ENCODE data around the gene JPH3. TPM values are rescaled to one million over a fixed set of nuclear protein-coding genes. Genes with fewer than 3 reads are reported as not detected.

JPH3 gene
- total and polyA plus RNA-seq, 10 donors, result 0.03 TPM; not detected in 9

GRCh38 chr16:87626905-87627304, 24.6 kb downstream of the JPH3 start:
- intact Hi-C loops (cut with DNase I; ENCODE audit: low total_unique reads), result no loop called here
- 60 to 81% (median 72%) methylated on average over 5 to 6 of the region's 6 CpGs for WGBS, 5 donors

GRCh38 chr16:87627542-87628245, 25.4 kb downstream of the JPH3 start:
- Histone ChIP-seq H3K9me3 (peaks cover 0 to 14% (median 11%) of the 10 kb centered on the region in 8 donors), H3K4me3 (no peak overlapping the region), H3K36me3 (no peaks in the 10 kb centered on the region), H3K27ac (no peak overlapping the region), H3K4me1 (no peaks in the 10 kb centered on the region), H3K27me3 (replicated peaks in 1 of 7) (peaks cover 0 to 59% (median 0%) of the 10 kb centered on the region in 7 donors)
- intact Hi-C loops (cut with DNase I; ENCODE audit: low total_unique reads), result no loop called here
- WGBS, 5 donors, result 69 to 79% (median 74%) methylated on average over 9 to 14 of the region's 14 CpGs
- DNase-seq, result no peak
- TF ChIP-seq CTCF (IDR thresholded peaks at IDR 0.05 in 8 of 11, conservative IDR thresholded peaks at IDR 0.05 in 3 of 11) (no peak), POLR2AphosphoS5 (IDR thresholded peaks at IDR 0.05) (no peak), POLR2A (IDR thresholded peaks at IDR 0.05) (no peak)

More at GRCh38 chr16:87626905-87627304, 24.6 kb downstream of the JPH3 start:
- H3K27ac ChIP-seq, result no peak overlapping the region
- H3K27me3 ChIP-seq (replicated peaks in 1 of 7), result peaks cover 0 to 58% (median 0%) of the 10 kb centered on the region in 7 donors
- TF ChIP-seq POLR2AphosphoS5 (IDR thresholded peaks at IDR 0.05) (no peak), POLR2A (IDR thresholded peaks at IDR 0.05) (no peak), CTCF (IDR thresholded peaks at IDR 0.05 in 8 of 11, conservative IDR thresholded peaks at IDR 0.05 in 3 of 11) (no peak)
- no peaks in the 10 kb centered on the region for H3K36me3 ChIP-seq
- H3K4me3 ChIP-seq, result no peak overlapping the region
- no peaks in the 10 kb centered on the region for H3K4me1 ChIP-seq
- peaks cover 0 to 14% (median 11%) of the 10 kb centered on the region in 8 donors for H3K9me3 ChIP-seq
- DNase-seq, result no peak

- Histone ChIP-seq H3K9me3 (peaks cover 0 to 14% (median 11%) of the 10 kb centered on the region in 8 donors), H3K27ac (no peak overlapping the region), H3K27me3 (replicated peaks in 1 of 7) (peaks cover 0 to 56% (median 0%) of the 10 kb centered on the region in 7 donors), H3K4me1 (no peaks in the 10 kb centered on the region), H3K4me3 (no peak overlapping the region), H3K36me3 (no peaks in the 10 kb centered on the region)
- DNase-seq, result no peak
- TF ChIP-seq CTCF (IDR thresholded peaks at IDR 0.05 in 8 of 11, conservative IDR thresholded peaks at IDR 0.05 in 3 of 11) (no peak), POLR2A (IDR thresholded peaks at IDR 0.05) (no peak), POLR2AphosphoS5 (IDR thresholded peaks at IDR 0.05) (no peak)
- 75 to 94% (median 86%) methylated on average over 14 to 25 of the region's 25 CpGs for WGBS, 5 donors
- intact Hi-C loops (cut with DNase I; ENCODE audit: low total_unique reads), result no loop called here
Observed at GRCh38 chr16:87628246-87628923, 26.1 kb downstream of the JPH3 start.

- WGBS, 5 donors, result 37 to 56% (median 42%) methylated on average over 6 to 7 of the region's 7 CpGs
- H3K4me3 ChIP-seq, result no peak overlapping the region
- no peak overlapping the region for H3K27ac ChIP-seq
- H3K9me3 ChIP-seq, result peaks cover 0 to 14% (median 11%) of the 10 kb centered on the region in 8 donors
- no peak for DNase-seq
- no peaks in the 10 kb centered on the region for H3K4me1 ChIP-seq
- H3K27me3 ChIP-seq (replicated peaks in 1 of 7), result peaks cover 0 to 60% (median 0%) of the 10 kb centered on the region in 7 donors
- intact Hi-C loops (cut with DNase I; ENCODE audit: low total_unique reads), result no loop called here
- TF ChIP-seq POLR2A (IDR thresholded peaks at IDR 0.05) (no peak), CTCF (IDR thresholded peaks at IDR 0.05 in 8 of 11, conservative IDR thresholded peaks at IDR 0.05 in 3 of 11) (no peak), POLR2AphosphoS5 (IDR thresholded peaks at IDR 0.05) (no peak)
- no peaks in the 10 kb centered on the region for H3K36me3 ChIP-seq
Observed at GRCh38 chr16:87628940-87629339, 26.6 kb downstream of the JPH3 start.
